Heart left ventricle (tissue), 16 donors: Measurements from ENCODE around the gene BAIAP3. TPM values are rescaled to one million over a fixed set of nuclear protein-coding genes. Genes with fewer than 3 reads are reported as not detected.
A peak's percentile ranks its signal among the peaks of the same experiment; 100 is the strongest.

ENCODE experiments used
- ATAC-seq, 4 donors: fragments of 200-7000 bp; cut with Tn5 transposase; one replicate each; pipeline ENCODE4 v1.9.1; 2020 to 2022; ENCODE audit warnings: moderate library complexity in 4 of 4, mild to moderate bottlenecking in 3 of 4, moderate number of reproducible peaks in 1 of 4
- DNase-seq, 5 donors: peaks; one replicate each; pipeline ENCODE4 v3.0.0-alpha.2; 2020
- H3K27ac ChIP-seq, 12 donors: fragments of 200-600 bp; sonication (generic) in 4 of 12; one replicate each; pipeline versions ENCODE4 v1.5.0 to v1.8.0; 2016 to 2022; ENCODE audit warnings: mild to moderate bottlenecking in 2 of 12
- H3K27me3 ChIP-seq, 9 donors: fragments of 200-600 bp; sonication (generic) in 2 of 9; one replicate each; pipeline versions ENCODE4 v1.5.1 to v1.8.0; 2016 to 2022; ENCODE audit warnings: mild to moderate bottlenecking in 3 of 9
- H3K36me3 ChIP-seq, 9 donors: fragments of 200-600 bp; sonication (generic) in 2 of 9; one replicate each; pipeline versions ENCODE4 v1.5.0 to v1.8.0; 2018 to 2022; ENCODE audit warnings: mild to moderate bottlenecking in 2 of 9
- H3K4me1 ChIP-seq, 12 donors: fragments of 200-600 bp; sonication (generic) in 4 of 12; one replicate each; pipeline versions ENCODE4 v1.5.0 to v1.8.0; 2016 to 2022; ENCODE audit warnings: mild to moderate bottlenecking in 3 of 12
- H3K4me3 ChIP-seq, 12 donors: fragments of 200-600 bp; sonication (generic) in 4 of 12; one replicate each; pipeline versions ENCODE4 v1.5.0 to v1.8.0; 2017 to 2022; ENCODE audit warnings: mild to moderate bottlenecking in 9 of 12, moderate library complexity in 4 of 12
- H3K9me3 ChIP-seq, 12 donors: fragments of 200-600 bp; sonication (generic) in 4 of 12; one replicate each; pipeline versions ENCODE4 v1.5.0 to v1.8.0; 2016 to 2022; ENCODE audit warnings: mild to moderate bottlenecking in 1 of 12
- POLR2A ChIP-seq, 2 donors: fragments of 450-650 bp; IDR thresholded peaks; one replicate each; pipeline ENCODE4 v1.6.1; 2017; ENCODE audit warnings: antibody characterized with exemption in 2 of 2, mild to moderate bottlenecking in 2 of 2, moderate library complexity in 2 of 2
- WGBS, 4 donors: extraction: QIAGEN DNeasy Blood & Tissue Kit in 2 of 4; methylation state at CpG; one replicate each; pipeline versions ENCODE4 v1.1.5 to v1.1.7; 2013 to 2018; 5-methylcytosine and 5-hydroxymethylcytosine counted together
- intact Hi-C, 10 donors: fragments of 100-400 bp; cut with DNase I; formaldehyde crosslinking; loops; one replicate each; pipeline versions ENCODE4 v1.11.1 to v1.14.2; 2022
- polyA plus RNA-seq, 2 donors: library from polyadenylated mRNA; stranded (reverse); fragments of 200-250 nt; gene quantifications; one replicate each; pipeline ENCODE4 v1.2.3, GENCODE V29; 2013
- total RNA-seq, 9 donors: library from RNA; depleted of rRNA in 2 of 9; stranded (reverse); fragments of >200 nt in 2 of 9; fragmentation: NEBNext Ultra II Directional in 3 of 9; extraction: Animal tissue kit (Norgen Biotek cat#: 25700) in 3 of 9; gene quantifications; one replicate each; pipeline versions ENCODE4 v1.1.0 to v1.2.4, GENCODE V29; 2016 to 2023
- TF ChIP-seq, protein P1 (sequence below), 12 donors: fragments of 200-600 bp; sonication (generic) in 4 of 12; IDR thresholded peaks; one replicate each; pipeline versions ENCODE4 v1.5.0 to v1.8.0; 2018 to 2022; ENCODE audit warnings: antibody characterized with exemption in 12 of 12, mild to moderate bottlenecking in 5 of 12
- donor health status: ischemic (EF 13 %, LVEDD 7.1; RV severe dilation, severe dysfunction).
- donor health status: healthy with polysubstance abuse.
- donor health status: DM: no; HTN: yes; CAD: no.
- donor health status: DM: no; HTN: no; CAD: no.
- donor health status: ischemic (EF 25% LVEDD 6.9; RV normal size, moderate dysfunction).
- donor health status: ischemic (EF 25% LVEDD 5.7; RV mildly dilated, moderate dysfunction).
- donor health status: healthy.
- donor health status: DM: yes; HTN: yes; CAD: no.
- donor health status: ischemic (EF 35%, LVEDD 5.7; RV mildly dilated, moderate dysfunction).
- donor health status: nonischemic (EF 11% LVEDD 7.7; RV severe dilation, severe dysfunction).
- donor health status: DM: yes; HTN: yes; CAD: no.
- donor health status: PGD.
- donor health status: ischemic (EF 29% LVEDD 5.4; RV normal size, mild dysfunction).
- donor health status: nonischemic (EF 23%, LVEDD 6.1; RV moderate dilation, normal function).

BAIAP3 gene
- total and polyA plus RNA-seq, 11 donors: 0.88 to 4.0 (median 2.6) TPM

GRCh38 chr16:1374418-1375297 is 41.2 kb downstream of the BAIAP3 start:
- no peak overlapping the region for H3K4me3 ChIP-seq
- H3K4me1 ChIP-seq: peaks cover 3 to 24% (median 14%) of the 10 kb centered on the region in 12 donors
- TF ChIP-seq, protein P1, sequence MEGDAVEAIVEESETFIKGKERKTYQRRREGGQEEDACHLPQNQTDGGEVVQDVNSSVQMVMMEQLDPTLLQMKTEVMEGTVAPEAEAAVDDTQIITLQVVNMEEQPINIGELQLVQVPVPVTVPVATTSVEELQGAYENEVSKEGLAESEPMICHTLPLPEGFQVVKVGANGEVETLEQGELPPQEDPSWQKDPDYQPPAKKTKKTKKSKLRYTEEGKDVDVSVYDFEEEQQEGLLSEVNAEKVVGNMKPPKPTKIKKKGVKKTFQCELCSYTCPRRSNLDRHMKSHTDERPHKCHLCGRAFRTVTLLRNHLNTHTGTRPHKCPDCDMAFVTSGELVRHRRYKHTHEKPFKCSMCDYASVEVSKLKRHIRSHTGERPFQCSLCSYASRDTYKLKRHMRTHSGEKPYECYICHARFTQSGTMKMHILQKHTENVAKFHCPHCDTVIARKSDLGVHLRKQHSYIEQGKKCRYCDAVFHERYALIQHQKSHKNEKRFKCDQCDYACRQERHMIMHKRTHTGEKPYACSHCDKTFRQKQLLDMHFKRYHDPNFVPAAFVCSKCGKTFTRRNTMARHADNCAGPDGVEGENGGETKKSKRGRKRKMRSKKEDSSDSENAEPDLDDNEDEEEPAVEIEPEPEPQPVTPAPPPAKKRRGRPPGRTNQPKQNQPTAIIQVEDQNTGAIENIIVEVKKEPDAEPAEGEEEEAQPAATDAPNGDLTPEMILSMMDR (IDR thresholded peaks at IDR 0.05): no peak
- peaks cover 0 to 37% (median 17%) of the 10 kb centered on the region in 9 donors for H3K36me3 ChIP-seq
- peak in 1 of 5 donors; percentile 19 for DNase-seq
- no peak overlapping the region for H3K27ac ChIP-seq
- no peaks in the 10 kb centered on the region for H3K27me3 ChIP-seq
- no peaks in the 10 kb centered on the region for H3K9me3 ChIP-seq
- intact Hi-C loops: no loop called here
- ATAC-seq: no peak
- 89 to 96% (median 94%) methylated on average over 24 to 46 of the region's 46 CpGs for WGBS, 4 donors

DNA sequence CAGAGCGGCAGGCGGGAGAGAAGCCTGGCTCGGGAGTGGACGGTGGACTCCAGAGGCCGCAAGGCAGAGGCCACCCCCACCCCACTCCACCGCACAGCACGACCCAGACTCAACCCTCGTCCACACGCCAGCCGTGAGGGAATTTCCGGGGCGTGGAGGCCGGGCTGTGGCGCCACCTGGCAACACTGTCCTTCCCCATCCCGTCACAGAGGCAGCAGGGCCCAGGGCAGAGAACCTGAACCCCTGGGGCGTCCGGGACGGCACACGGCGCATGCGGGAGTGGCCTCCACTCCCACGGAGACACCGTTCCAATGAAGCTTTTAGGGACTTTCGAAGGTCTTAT is 41.8 kb downstream of the BAIAP3 start:
- ATAC-seq: no peak
- no peak overlapping the region for H3K27ac ChIP-seq
- WGBS, 4 donors: 92 to 96% (median 94%) methylated on average over 11 to 24 of the region's 24 CpGs
- no peaks in the 10 kb centered on the region for H3K9me3 ChIP-seq
- intact Hi-C loops: no loop called here
- peaks cover 3 to 27% (median 14%) of the 10 kb centered on the region in 12 donors for H3K4me1 ChIP-seq
- H3K27me3 ChIP-seq: no peaks in the 10 kb centered on the region
- peaks cover 0 to 33% (median 11%) of the 10 kb centered on the region in 9 donors for H3K36me3 ChIP-seq
- no peak overlapping the region for H3K4me3 ChIP-seq
- DNase-seq: no peak
- TF ChIP-seq POLR2A (IDR thresholded peaks at IDR 0.05): no peak
- TF ChIP-seq, protein P1 (IDR thresholded peaks at IDR 0.05): no peak

DNA sequence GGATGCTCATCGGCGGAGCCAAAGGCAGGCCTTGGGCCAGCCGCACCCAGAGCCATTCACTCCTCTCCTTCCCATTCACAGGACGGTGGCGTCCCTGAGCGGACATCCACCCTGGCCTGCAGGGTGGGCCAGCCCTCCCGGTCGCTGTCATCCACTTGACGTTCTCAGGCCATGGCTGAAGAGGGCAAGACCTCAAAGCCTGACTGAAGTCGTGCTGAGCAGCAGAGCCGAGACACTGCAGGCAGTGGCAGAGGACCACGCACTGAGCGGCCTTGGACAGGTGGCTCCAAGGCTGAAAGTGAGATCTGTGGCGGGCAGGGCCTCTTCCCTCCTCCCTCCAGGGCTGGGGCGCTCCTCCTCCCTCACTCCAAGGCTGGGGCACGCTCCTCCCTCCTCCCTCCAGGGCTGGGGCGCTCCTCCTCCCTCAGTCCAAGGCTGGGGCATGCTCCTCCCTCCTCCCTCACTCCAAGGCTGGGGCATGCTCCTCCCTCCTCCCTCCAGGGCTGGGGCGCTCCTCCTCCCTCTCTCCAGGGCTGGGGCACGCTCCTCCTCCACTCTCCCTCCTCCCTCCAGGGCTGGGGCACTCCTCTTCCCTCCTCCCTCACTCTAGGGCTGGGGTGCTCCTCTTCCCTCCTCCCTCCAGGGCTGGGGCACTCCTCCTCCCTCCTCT is 42.4 kb downstream of the BAIAP3 start:
- ATAC-seq (no peak), DNase-seq (peak in 1 of 5 donors; percentile 16)
- Histone ChIP-seq H3K9me3 (no peaks in the 10 kb centered on the region), H3K27ac (no peak overlapping the region), H3K4me3 (no peak overlapping the region), H3K27me3 (no peaks in the 10 kb centered on the region), H3K36me3 (peaks cover 0 to 33% (median 12%) of the 10 kb centered on the region in 9 donors), H3K4me1 (peaks cover 3 to 27% (median 14%) of the 10 kb centered on the region in 12 donors)
- WGBS, 4 donors: 88 to 94% (median 90%) methylated on average over 12 to 19 of the region's 19 CpGs
- TF ChIP-seq POLR2A (IDR thresholded peaks at IDR 0.05): no peak
- TF ChIP-seq, protein P1 (IDR thresholded peaks at IDR 0.05): no peak
- intact Hi-C loops: no loop called here

DNA sequence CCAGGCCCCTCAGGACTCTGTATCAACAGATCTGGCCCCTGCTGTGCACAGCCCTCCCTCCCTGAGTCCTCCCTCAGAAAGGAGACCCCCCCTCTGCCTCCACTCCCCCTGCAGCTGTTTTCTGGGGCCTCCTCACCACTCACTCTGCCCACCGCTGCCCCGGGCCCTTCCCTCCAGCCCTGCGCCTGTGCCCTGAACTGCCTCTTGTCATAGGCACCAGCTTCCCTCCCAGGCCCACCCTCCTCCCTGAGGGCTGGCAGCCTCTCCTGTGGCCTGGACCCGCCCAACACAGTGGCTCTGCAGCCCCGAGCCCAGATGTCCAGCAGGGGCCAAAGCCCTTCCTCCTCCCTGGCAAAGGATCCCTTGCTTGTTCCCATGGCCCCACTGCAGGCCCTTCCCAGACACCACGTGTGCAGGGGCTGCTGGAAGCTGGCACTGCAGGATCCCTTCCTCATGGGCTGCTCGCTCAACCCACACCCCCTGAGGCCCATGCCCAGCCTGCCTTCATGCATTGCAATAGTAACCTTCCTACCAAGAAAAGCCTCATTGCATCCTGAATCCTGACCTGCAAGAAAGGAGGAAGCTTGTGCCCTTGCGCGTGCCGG is 44.1 kb downstream of the BAIAP3 start:
- Histone ChIP-seq H3K36me3 (peaks cover 0 to 43% (median 17%) of the 10 kb centered on the region in 9 donors), H3K4me1 (peaks cover 3 to 27% (median 14%) of the 10 kb centered on the region in 12 donors), H3K9me3 (no peaks in the 10 kb centered on the region), H3K27ac (no peak overlapping the region), H3K4me3 (no peak overlapping the region), H3K27me3 (no peaks in the 10 kb centered on the region)
- 87 to 95% (median 92%) methylated on average over 10 of the region's 10 CpGs for WGBS, 4 donors
- no peak for DNase-seq
- ATAC-seq: no peak
- TF ChIP-seq, protein P1 (IDR thresholded peaks at IDR 0.05): no peak
- no peak for TF ChIP-seq POLR2A (IDR thresholded peaks at IDR 0.05)
- intact Hi-C loops: no loop called here
